Liver (tissue), 3 donors: ENCODE measurements around the gene BSPRY.

Experiments used
- FOXA2 ChIP-seq: IDR thresholded peaks from 2 replicates; pipeline ENCODE4 v1.6.1; 2016; ENCODE audit warnings: antibody characterized with exemption
- JUND ChIP-seq, 2 donors: IDR thresholded peaks; 2 replicates each; pipeline ENCODE4 v1.6.1; 2016; ENCODE audit warnings: antibody characterized with exemption in 2 of 2
- TF ChIP-seq, protein P1 (sequence below): fragments of 150-350 bp; IDR thresholded peaks from 2 replicates; pipeline ENCODE4 v1.5.1; 2017; ENCODE audit warnings: improper control_type of control experiment, low read depth, low read length; ENCODE audit not compliant: missing input control
- TF ChIP-seq, protein P2 (sequence below): IDR thresholded peaks from 2 replicates; pipeline ENCODE4 v1.6.1; 2016; ENCODE audit warnings: antibody characterized with exemption
- TF ChIP-seq, protein P3 (sequence below): IDR thresholded peaks from 2 replicates; pipeline ENCODE4 v1.6.1; 2016; ENCODE audit warnings: antibody characterized with exemption
- TF ChIP-seq, protein P4 (sequence below): IDR thresholded peaks from 2 replicates; pipeline ENCODE4 v1.6.1; 2016; ENCODE audit warnings: antibody characterized with exemption
- donor health status: healthy.
- donor health status: healthy.

DNA sequence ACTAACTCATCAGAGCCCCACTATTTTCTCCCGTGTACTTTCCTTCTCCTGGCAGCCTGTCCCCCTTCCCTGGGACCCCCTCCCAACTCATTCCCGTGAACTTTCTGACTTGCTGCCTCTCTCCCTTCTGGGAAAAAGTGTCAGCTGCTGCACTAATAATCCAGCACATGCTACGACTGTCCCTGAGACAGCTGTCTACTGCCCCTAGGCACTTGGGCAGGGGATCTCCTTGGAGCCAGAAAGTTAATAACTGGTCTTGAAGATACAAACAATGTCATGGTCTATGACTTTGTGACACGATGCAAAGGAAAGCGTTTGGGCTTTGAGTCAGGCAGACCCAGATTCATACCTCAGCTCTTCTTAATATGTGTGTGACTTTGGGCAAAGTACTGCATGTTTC, 36.1 kb upstream of the BSPRY start:
- TF ChIP-seq, protein P1, sequence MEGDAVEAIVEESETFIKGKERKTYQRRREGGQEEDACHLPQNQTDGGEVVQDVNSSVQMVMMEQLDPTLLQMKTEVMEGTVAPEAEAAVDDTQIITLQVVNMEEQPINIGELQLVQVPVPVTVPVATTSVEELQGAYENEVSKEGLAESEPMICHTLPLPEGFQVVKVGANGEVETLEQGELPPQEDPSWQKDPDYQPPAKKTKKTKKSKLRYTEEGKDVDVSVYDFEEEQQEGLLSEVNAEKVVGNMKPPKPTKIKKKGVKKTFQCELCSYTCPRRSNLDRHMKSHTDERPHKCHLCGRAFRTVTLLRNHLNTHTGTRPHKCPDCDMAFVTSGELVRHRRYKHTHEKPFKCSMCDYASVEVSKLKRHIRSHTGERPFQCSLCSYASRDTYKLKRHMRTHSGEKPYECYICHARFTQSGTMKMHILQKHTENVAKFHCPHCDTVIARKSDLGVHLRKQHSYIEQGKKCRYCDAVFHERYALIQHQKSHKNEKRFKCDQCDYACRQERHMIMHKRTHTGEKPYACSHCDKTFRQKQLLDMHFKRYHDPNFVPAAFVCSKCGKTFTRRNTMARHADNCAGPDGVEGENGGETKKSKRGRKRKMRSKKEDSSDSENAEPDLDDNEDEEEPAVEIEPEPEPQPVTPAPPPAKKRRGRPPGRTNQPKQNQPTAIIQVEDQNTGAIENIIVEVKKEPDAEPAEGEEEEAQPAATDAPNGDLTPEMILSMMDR, result no peak
- TF ChIP-seq, protein P2, sequence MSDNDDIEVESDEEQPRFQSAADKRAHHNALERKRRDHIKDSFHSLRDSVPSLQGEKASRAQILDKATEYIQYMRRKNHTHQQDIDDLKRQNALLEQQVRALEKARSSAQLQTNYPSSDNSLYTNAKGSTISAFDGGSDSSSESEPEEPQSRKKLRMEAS, result no peak
- TF ChIP-seq, protein P3, sequence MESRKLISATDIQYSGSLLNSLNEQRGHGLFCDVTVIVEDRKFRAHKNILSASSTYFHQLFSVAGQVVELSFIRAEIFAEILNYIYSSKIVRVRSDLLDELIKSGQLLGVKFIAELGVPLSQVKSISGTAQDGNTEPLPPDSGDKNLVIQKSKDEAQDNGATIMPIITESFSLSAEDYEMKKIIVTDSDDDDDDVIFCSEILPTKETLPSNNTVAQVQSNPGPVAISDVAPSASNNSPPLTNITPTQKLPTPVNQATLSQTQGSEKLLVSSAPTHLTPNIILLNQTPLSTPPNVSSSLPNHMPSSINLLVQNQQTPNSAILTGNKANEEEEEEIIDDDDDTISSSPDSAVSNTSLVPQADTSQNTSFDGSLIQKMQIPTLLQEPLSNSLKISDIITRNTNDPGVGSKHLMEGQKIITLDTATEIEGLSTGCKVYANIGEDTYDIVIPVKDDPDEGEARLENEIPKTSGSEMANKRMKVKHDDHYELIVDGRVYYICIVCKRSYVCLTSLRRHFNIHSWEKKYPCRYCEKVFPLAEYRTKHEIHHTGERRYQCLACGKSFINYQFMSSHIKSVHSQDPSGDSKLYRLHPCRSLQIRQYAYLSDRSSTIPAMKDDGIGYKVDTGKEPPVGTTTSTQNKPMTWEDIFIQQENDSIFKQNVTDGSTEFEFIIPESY, result no peak
- TF ChIP-seq, protein P4, sequence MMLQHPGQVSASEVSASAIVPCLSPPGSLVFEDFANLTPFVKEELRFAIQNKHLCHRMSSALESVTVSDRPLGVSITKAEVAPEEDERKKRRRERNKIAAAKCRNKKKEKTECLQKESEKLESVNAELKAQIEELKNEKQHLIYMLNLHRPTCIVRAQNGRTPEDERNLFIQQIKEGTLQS, result no peak
- TF ChIP-seq FOXA2 (no peak), JUND (IDR thresholded peaks at IDR 0.05) (no peak)
